UCSD-AML1 (cell line): Measurements from ENCODE around the gene TACC2.

Source experiments
- DNase-seq: peaks from one replicate; lab custom pipeline; 2025; ENCODE audit not compliant: unreplicated experiment; lab: John Stamatoyannopoulos, UW

The TACC2 gene

DNA sequence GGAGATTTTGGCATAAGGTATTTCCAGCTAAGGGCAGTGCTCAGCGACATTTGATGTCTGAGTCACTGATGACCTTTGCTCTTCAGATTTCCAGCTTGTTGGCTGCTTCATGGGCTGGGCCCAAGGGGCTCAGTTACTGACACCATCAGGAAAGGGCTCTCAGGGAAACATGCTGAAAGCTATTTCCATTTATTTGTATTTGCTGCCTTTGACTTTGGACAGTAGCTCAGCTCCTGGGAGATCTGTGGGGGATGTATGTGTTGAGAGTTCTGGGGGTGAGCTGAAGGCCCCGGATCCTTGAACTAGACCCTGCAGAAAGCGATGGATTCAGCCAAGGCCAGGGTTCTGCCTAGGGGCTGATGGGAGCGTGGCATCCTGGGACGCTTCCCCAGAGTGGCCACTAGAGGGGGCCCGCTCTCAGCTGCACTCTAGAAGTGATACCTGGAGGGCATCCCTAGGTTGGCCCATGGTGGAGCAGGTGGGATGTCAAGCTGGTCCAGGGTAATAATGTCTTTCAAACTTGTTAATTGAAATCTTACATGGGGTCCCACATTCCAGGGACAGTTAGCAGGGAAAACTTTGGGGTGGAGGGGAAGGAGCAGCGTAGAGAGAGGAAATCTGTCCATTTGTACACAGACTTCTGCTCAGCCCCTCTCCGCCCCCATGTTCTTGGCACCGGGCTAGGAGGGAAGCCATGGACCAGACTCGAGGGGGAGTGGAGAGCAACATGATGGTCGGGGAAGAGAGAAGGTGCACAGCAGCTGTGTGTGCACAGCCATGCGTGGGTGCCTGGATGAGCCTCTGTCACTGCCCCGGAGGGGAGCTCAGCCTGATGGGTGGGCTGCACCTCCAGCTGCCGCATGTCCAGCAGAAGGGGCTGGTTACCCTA, 279.1 kb downstream of the TACC2 start:
- peak; percentile 41 for DNase-seq

- DNase-seq = no peak
Measured at GRCh38 chr10:122269059-122269687, 280.2 kb downstream of the TACC2 start.

DNA sequence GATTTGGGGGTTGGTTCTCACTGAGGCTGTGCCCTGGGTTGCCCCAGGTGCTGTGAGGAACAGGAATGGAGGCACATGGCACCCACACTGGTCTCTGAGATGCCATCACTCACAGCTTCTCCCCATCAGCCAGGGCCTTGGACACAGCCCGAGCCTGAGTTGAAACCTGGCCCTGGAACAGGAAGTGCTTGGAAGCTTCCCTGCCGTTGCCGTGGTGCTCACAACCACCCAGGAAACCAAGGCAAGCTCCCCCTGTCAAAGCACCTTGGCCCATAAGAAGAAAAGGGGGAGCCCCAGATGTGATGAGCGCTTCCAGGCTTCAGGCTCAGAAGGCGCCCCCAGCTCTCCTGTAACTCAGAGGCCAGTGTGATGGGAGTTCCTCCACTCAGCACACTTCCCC, 282.1 kb downstream of the TACC2 start, which contains the start of gene BTBD16:
Gene BTBD16, plus strand, starts transcription at position 221 of the 400 bp plus-strand sequence. CDS start 3,786 bp downstream, outside the sequence.
- no peak for DNase-seq

- no peak for DNase-seq
Measured at GRCh38 chr10:122273966-122274545, 285.1 kb downstream of the TACC2 start.

DNA sequence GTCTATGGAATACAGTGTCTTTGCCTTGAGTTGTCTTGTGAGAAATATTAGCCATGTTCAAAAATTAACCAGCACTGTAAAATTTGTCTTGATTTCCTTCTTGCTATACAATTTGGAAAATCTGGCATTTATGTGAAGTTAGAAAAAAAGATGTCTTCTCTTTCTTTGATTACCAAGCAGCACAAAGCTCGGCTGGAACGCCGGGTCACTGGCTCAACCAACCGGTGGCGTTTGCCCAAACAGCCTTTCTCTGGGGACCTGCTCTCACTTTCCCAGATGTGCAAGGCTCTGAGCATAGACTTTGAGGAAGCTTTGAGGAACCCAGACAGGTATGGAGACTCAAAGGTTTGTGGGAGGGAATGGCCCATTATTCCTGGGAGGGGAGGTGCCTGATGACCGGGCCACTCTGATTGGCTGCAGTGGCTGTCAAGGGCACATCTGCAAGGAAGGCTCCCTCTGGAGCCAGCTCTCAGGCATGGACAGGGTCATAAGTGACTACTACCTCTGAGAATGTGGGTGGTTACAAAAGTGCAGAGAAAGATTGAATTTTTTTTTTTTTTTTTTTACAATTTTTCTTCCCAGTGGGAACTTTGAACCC, 287.7 kb downstream of the TACC2 start:
- DNase-seq = no peak

DNA sequence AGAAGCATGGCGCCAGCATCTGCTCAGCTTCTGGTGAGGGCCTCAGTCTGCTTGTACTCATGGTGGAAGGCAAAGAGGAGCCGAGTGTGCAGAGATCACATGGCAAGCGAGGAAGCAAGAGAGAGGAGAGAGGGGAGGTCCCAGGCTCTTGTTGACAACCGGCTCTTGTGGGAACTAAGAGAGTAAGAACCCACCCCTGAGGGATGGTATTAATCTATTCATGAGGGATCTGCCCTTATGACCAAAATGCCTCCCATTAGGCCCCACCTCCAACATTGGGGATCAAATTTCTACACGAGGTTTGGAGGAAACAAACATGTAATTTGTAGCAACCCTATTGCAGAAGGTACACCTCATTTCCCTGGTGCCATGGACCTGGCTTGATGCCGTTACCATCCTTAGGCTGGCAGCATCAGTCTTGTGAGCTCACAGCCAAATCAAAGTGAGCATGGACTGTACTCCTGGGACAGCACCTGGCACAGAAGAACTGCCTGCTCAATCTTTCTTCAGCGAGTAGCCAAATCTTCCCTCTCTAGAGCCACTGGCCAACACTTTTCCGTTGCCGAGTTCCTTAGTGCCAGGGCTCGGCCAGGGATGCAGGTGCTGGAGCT, 288.7 kb downstream of the TACC2 start:
- no peak for DNase-seq

GRCh38 chr10:122279725-122280141, 290.8 kb downstream of the TACC2 start:
- DNase-seq = peak; percentile 44

- DNase-seq = no peak
Measured at GRCh38 chr10:122280156-122280555, 291.2 kb downstream of the TACC2 start.

- DNase-seq = no peak
Measured at GRCh38 chr10:122281018-122281626, 292.2 kb downstream of the TACC2 start.

DNA sequence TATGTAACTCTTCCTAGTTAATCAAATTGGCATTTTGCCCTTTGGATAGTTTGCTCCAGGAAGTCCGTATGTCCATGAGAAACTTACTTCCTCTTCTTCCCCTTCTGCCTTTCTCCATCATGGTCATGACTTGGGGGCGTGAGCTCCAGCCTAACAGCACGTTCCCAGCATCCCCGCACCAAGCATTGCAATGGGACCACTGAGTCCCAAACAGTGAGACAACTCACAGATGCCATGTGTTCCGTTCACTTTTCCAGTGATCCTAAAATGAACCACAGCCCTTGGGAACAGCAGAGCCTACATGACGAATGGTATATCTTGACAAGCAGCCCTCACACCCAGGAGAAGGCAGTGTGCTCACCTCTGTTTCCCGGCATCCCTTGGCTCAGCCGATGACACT, 292.8 kb downstream of the TACC2 start:
- no peak for DNase-seq

GRCh38 chr10:122282253-122282671, 293.3 kb downstream of the TACC2 start:
- no peak for DNase-seq

DNA sequence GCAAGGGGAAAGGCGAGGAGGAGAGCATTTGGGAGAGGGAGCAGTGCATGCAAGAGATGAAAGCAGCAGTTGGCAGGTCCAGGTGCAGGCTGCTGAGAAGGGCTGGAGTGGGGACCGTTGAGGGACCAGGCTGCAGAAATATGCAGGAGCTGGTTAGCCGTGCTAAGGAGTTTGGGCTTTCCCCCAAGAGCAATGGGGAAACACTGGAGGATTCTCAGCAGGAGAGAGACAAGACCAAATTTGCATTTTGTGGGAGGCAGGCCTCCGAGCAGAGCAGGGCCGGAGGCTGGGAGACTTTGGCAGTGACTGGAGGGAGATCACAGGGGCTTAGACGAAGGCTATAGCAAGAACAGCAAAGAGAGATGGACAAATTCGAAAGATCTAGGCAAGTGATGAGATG, 293.9 kb downstream of the TACC2 start:
- DNase-seq = no peak

DNA sequence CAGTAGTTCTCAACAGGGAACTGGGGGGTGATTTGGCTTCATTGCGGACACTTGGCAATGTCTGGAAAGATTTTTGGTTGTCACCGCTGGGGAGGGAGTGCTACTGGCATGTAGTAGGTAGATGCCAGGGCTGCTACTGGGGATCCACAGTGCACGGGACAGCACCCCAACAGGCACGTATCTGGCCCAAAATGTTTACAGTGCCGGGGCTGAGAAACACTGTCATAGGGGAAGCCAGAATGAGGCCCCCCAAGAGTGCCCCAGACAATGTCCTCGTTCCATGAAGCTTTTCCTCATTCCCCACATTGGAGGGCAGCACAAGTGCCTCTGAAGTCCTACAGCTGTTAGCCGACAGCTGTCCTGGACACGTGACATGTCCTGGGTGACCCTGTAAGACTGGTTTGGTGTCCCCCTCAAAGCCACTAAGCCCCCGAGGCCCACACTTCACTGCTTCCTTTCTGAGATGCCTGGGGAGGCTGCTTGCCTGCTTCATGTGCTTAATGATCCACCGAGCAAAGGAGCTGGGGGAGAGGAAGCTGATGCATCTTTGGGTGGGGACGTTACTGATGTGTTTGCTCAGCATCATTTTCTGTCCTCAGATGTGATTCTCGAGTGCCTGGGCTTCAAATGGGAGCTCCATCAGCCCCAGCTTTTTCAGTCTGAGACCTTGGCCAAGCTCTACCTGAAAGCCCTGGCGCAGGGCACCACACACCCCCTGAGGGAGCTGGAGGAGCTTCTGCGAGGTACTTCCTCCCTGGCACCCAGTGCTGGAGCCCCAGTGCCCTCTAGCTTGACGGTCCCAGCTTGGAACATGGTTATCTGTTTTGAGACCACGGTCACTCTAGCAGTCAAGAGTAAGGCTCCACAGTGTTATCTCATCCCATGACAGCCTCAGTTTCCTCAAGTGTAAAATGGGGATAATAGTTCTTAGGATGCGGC, 296.8 kb downstream of the TACC2 start:
- DNase-seq = no peak

DNA sequence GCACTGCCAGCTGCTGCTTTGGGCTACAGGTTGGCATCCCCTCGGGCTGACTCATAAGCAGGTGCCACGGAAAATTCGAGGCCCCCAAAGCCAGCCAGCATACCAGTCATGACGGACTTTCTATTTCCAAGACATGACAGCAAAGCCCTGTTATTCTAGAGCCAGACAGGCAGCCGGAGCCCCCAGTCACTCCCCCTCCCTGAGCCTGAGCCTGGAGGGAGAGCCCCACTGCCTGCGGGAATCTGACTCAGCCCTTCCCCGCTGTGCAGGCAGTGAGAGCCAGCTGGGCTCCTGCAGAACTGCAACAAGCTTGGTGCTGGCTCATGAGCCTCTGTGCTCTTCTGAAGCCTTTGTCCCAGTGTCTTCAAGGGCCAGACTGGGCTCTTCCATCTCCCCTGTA, 297.9 kb downstream of the TACC2 start:
- no peak for DNase-seq

GRCh38 chr10:122287570-122287969, 298.6 kb downstream of the TACC2 start:
- no peak for DNase-seq

DNA sequence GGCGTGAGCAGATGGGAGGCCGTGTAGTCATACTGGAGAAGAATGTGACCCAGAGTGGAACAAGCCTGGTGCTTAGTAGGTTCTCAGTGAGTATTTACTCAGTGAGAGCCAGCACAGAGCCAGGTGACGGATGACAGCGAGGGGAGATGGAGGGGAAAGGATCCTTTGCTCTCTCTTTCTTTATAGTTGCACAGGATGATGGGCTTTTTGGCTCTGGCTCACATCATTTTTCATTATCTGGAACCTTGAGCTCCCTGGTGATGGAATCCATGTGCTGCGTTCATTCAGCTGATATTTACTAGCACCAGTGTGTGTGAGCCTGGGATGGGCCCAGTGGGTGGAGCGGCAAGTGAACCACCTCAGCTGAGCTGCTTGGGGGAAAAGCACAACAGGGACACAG, 299.3 kb downstream of the TACC2 start:
- DNase-seq = no peak

DNA sequence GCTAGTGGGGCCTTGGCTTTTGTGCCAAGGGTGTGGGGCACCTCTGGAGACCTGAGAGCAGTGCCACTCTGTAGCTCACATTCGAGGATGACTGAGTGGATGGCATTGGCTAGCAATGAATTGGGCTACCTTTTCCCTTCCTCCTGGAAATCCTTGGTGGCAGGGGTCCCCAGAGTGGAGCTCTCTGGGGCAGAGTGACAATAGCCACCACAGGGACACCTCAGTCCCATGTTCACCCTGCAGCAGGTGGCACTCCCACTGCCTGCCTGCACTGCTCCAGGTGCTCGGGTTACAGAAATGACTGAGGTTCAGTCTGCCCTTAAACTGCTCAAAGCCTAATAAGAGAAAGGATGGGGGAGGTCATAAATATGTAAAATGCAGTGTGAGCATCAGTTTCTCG, 300.0 kb downstream of the TACC2 start:
- DNase-seq = no peak

GRCh38 chr10:122290334-122290733, 301.4 kb downstream of the TACC2 start:
- no peak for DNase-seq

DNA sequence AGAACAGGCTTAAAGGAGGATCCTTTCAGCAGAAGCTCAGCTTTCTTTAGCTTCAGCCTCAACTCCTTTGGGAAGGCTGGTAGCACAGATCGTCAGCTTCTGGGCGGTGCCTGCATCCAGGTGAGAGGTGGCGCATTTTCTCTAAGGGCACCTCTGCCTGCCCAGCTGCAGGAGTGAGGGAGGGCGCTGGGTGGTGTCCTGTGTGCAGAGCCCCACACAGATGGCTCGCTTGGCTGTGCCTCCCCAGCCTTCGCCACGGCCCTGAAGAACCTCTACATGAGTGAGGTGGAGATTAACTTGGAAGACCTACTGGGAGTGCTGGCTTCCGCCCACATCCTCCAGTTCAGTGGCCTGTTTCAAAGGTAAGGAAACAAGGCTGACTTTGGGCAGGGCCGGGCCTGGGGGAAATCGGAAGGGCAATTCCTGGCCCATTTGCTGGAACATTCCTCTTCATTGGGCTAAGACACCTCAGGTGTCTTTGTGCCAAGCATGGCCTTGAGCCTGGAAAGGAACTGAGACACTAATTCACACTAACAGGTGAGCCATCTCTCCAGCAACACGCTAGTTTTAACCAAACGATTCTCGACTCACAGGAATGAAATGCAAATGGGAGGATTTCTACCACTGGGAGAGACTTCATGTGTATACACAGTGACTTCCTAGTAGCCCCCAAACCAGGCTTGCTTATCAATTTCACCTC, 302.0 kb downstream of the TACC2 start:
- DNase-seq = no peak
